GF-D8 (cell line): Measurements from ENCODE around the gene LRRC63.
"Not testable (repeated sequence)": the region's sequence is repeated elsewhere in the genome, so short reads cannot be mapped to it uniquely, and the experiment has no call there.

Experiments
- DNase-seq: peaks from one replicate; lab custom pipeline; 2025; lab: John Stamatoyannopoulos, UW

The LRRC63 gene

GRCh38 chr13:46211483-46212351, at the start of gene LRRC63:
Gene LRRC63, plus strand, starts transcription at chr13:46211928. Its CDS starts 1,107 bp downstream, at chr13:46213035.
- peak; percentile 69 for DNase-seq

DNA sequence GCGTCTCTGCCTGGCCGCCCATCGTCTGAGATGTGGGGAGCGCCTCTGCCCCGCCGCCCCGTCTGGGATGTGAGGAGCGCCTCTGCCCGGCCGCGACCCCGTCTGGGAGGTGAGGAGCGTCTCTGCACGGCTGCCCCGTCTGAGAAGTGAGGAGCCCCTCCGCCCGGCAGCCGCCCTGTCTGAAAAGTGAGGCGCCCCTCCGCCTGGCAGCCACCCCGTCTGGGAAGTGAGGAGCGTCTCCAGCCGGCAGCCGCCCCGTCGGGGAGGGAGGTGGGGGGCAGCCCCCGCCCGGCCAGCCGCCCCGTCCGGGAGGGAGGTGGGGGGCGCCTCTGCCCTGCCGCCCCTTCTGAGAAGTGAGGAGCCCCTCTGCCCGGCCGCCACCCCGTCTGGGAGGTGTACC, 49.0 kb upstream of the LRRC63 start:
- DNase-seq, result not testable (repeated sequence)

DNA sequence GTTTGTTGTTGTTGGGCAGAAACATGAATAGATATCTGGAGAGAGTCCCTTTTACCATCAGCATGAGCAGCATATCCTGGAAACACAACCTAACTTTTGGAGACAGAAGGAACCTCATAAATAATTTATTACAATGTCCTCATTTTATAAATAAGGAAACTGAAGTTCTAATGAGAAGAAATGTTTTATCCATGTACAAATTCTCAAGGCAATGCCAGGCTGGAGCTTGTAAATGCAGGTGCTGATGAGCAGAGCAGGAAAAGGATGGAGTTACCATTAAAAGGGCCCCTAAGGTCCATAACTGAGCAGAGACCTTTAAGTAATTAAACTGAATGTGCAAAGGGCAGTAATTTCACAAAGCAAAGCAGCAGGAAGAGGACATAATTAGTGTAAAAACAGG, 47.1 kb upstream of the LRRC63 start:
- no peak for DNase-seq

- DNase-seq, result no peak
These were observed 46.1 kb upstream of the LRRC63 start for GRCh38 chr13:46165485-46166223.

DNA sequence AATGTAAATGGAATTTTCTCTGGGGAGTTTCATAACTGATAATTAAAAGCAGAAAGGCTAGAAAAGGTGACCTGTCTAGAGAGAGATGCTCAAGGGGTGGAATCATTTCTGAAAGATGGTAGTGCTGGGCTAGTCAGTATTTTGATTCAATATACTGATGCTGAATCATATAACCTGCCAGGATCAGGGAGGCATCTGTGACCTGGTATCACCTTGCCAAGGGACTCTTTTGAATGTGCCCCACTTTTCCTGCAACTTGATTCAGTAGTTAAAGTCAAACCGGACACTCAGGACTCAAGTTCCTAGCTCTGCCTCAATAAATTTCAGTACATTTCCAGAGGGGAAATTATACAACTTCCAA, 45.5 kb upstream of the LRRC63 start:
- DNase-seq, result no peak

GRCh38 chr13:46166947-46167610, 44.6 kb upstream of the LRRC63 start:
- DNase-seq, result no peak

DNA sequence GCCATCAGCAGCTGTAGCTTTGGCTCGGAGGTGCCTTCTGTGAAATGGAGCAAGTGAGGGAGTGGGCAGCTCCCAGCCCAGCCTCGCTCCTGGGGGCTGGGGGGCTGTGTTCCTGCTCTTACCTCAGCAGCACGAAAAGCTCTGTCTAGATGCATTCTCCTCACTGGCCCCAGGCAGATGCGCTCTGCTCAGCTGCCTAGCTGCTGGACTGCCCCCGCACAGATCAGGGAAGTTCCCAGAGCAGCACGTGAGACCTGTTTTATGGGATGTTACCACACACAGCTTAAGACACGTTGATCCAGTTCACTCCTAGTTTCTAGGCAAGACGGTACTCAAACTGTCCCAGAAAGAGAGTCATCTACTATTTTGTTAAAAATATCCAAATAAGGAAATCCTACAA, 43.4 kb upstream of the LRRC63 start:
- DNase-seq, result peak; percentile 97

DNA sequence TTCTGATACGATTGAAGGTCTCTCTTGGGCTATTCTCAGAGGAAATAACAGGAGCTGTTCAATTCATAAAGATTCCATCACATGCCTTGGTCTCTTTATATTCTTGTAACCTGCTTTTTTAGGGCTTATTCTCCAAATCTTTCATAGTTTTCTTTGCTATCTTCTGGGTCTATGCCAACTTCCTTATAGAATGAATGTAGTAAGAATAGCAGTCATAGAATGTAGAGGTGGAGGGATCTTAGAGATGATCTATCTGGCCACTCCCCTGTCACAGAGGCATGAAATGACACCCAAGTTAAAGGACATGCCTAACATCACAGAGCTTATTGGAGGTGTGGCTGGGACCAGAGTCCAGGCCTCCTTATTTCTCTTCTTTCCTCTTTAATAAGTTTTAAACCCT, 42.9 kb upstream of the LRRC63 start:
- peak; percentile 68 for DNase-seq

GRCh38 chr13:46169758-46170157, 42.0 kb upstream of the LRRC63 start:
- DNase-seq, result no peak

DNA sequence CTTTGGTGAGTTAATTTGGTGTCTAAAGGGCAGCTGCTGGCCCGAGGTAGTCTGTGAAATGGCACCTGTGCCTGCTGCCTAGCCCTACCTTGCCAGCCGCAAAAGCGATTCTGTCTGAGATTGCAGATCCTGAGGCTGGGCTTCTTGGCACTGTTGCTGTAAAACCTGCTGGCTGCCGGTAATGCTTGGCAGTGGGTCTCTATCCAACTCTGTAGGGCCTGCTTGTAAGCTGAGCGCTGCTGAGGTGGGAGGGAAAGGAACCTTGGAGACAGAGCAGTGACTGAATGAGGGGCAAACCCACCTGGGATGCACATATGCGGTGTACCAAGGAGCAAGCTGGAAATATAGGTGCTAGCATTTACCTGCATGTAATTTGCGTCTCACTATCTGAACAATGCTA, 41.5 kb upstream of the LRRC63 start:
- DNase-seq, result no peak

GRCh38 chr13:46170687-46171086, 41.0 kb upstream of the LRRC63 start:
- DNase-seq, result peak; percentile 90

- DNase-seq, result peak; percentile 84
These were observed 40.5 kb upstream of the LRRC63 start for GRCh38 chr13:46171217-46171616.

GRCh38 chr13:46171739-46172138, 40.0 kb upstream of the LRRC63 start:
- DNase-seq, result no peak

DNA sequence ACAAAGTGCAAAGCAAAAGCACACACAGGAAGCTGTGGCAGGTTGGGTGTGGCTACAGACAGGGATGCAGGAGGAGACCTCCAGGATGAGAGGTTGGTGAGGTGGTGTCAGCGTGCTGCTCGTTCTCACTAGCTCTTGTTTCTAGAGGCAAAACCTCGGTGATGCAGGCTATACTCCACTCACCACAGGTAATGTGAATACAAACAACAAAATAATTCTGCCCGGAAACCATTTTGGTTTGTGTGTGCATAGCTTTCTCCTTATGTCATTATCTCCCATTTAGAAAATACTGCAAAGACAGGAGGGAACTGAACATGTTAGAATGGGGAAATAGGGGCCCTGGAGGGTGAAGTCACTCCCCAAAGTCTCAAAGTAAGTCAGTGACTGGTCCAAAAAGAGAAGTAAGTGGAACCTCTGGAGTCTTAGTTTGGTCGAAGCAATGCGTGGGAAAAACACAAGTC, 39.2 kb upstream of the LRRC63 start:
- DNase-seq, result peak; percentile 83

- peak; percentile 77 for DNase-seq
These were observed 38.1 kb upstream of the LRRC63 start for GRCh38 chr13:46173656-46174055.

DNA sequence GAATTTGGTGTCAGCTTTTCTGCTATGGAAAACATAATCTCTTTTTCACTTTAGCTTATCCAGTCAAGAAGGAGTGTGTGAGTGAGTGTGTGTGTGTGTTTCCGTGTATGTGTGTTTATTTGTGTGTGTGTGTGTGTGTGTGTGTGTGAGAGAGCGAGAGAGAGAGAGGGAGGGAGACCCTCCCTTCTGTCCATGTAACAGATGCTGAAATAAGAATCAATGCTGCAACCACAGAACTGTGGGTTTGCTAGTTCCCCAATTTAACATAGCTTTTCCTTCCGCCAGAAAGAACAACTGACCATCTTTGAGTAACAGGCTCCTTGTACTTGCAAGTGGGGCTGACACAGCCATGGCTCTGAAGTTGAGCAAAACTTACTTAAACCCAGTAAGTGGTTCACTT, 35.0 kb upstream of the LRRC63 start:
- DNase-seq, result peak; percentile 99

- peak; percentile 61 for DNase-seq
These were observed 33.6 kb upstream of the LRRC63 start for GRCh38 chr13:46178143-46178542.

DNA sequence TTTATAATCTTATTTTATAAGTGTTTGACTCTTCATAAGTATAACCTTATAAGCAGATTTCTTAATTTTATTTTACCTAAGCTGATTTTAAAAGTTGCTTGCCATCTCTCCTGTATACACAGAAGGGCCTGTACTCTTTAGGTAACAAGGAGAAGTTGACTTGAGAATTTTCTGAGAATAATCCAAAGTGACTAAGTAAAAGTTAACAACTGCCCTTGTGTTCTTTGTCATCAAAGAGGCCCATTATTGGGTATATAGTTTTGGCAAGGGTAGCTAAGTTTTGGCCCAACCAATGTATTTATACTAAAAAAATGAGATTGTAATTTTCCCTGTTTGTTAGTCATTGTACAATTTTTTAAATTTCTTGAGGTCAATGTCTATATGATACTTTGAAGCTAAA, 32.9 kb upstream of the LRRC63 start:
- no peak for DNase-seq

DNA sequence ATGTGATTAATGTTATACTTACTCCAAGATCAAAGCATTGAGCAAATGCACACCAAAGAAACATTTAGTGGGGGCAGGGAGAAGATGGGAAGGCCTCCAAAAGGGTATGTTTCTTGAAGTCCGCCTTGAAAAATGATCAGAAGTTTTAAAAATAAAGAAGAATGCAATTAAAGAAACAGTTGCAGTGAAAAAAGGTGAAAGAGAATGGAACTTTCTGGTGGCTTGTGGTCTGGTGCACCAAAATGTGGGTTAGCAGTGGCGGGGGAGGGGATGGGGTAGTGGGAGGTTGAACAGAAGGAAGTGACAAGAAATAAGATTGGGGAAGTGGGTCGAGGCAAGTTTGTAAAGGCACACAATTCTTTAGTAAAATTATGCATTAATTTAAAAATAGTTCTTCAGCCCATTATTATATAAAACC, 32.2 kb upstream of the LRRC63 start:
- peak; percentile 83 for DNase-seq

DNA sequence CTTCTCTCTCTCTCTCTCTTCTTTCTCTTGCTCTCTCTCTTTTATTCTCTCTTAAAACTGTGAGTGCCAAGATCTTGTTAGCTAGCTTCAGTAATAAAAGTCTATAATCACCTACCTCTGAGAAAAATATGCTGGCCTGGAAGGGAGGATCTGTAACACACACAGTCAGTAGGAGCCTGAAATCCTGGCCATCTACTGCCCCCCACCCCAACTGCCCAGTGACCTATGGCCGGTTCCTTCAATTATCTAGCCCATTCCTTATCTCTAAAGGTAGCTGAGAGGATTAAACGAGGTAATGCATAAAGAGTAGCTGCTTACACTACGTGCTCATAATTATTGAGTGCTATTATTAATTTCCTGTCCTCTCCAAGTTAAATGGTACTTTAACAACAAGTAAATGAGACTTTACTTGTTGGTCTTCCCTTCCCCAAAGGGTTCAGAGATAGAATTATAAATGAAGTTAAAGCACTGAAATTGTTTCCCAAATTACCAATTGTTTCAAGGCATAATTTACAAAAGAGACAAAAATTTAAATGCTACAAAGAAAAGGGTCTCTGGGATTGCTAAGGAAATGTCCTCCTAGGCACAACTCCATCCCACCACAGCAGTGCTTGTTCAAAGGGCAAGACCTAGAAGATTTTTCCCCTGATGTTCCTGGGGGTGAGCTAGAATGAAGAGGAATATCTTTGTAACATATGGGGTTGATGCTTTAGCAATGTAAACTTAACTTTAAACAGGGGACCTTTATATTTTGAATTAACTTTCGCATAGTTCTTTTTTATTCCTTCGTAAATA, 31.6 kb upstream of the LRRC63 start:
- no peak for DNase-seq

DNA sequence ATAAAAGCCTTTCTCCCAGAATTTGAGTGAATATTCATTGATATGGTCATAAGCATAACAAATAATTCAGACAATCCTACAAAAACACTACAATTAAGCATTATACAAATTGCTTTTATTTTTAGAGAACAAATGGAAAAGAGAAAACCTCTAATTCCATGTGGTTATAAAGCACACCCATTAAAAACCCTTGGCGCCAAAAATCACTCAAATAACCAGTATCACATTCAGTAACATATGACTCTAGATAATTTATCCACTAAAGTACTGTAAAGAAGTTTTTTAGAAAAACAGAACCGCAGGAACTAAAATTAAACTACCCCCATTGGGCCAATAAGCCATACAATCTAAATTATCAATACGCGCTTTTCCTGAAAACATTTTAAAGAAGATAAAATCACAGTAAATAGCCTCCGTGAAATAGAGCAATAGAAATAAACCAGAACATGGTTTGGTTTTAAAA, 30.3 kb upstream of the LRRC63 start:
- no peak for DNase-seq
